Measurements from ENCODE around the gene ROMO1.
"Not testable (repeated sequence)": the region's sequence is repeated elsewhere in the genome, so short reads cannot be mapped to it uniquely, and the experiment has no call there.

Gene ROMO1

DNA sequence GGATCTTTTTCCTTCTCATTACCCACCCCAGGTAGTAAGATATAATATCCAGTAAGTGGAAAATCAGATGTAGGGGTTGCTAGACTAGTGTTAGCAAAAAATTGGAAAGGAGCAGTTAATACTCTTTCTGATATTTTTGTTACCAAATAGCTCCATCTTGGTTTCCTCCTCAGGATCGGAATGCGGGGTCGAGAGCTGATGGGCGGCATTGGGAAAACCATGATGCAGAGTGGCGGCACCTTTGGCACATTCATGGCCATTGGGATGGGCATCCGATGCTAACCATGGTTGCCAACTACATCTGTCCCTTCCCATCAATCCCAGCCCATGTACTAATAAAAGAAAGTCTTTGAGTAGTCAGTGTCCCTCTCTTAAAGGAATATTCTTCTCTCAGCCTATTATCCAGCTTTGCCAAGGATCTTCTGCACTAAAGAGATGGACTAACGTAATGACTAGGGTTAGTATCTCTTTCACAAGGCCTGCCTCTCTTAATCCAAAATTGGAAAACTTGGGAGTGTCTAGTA, 1.5 kb downstream of the ROMO1 start:
- DNase-seq (ENCODE audit: extremely low spot score), result no peak
- ChIA-PET CTCF (interaction anchor here (0.6 to 1.5 kb wide), 5 partner anchors 10 to 242 kb away, joined by 3 to 4 read pairs (median 3); no protein-coding TSS in a partner anchor), POLR2A (interaction anchor here (1.6 kb wide), 1 partner anchor 41 kb away, joined by 11 read pairs; the partner anchor contains the start of gene RBM39)
- no peak for TF ChIP-seq SUZ12 (IDR thresholded peaks at IDR 0.05)
- TF ChIP-seq BHLHE40 (IDR thresholded peaks at IDR 0.05; ENCODE audit: borderline replicate concordance), result no peak
- no peak for TF ChIP-seq CTBP1 (IDR thresholded peaks at IDR 0.05; ENCODE audit: borderline replicate concordance)
- no peak for TF ChIP-seq ELF4 (IDR thresholded peaks at IDR 0.05)
- TF ChIP-seq HDGF (IDR thresholded peaks at IDR 0.05; ENCODE audit: borderline replicate concordance), result no peak
- no peak for TF ChIP-seq TARDBP (IDR thresholded peaks at IDR 0.05)
- no peak for TF ChIP-seq ZNF384 (IDR thresholded peaks at IDR 0.05)
- TF ChIP-seq FOXM1 (IDR thresholded peaks at IDR 0.05; ENCODE audit: borderline replicate concordance), result no peak
- TF ChIP-seq FOXK2 (IDR thresholded peaks at IDR 0.05), result no peak
- TF ChIP-seq, protein P1, sequence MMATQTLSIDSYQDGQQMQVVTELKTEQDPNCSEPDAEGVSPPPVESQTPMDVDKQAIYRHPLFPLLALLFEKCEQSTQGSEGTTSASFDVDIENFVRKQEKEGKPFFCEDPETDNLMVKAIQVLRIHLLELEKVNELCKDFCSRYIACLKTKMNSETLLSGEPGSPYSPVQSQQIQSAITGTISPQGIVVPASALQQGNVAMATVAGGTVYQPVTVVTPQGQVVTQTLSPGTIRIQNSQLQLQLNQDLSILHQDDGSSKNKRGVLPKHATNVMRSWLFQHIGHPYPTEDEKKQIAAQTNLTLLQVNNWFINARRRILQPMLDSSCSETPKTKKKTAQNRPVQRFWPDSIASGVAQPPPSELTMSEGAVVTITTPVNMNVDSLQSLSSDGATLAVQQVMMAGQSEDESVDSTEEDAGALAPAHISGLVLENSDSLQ (IDR thresholded peaks at IDR 0.05), result no peak
- no peak for TF ChIP-seq FOXA1 (IDR thresholded peaks at IDR 0.05)
- TF ChIP-seq LEF1 (IDR thresholded peaks at IDR 0.05; ENCODE audit: borderline replicate concordance), result no peak
- no peak for TF ChIP-seq SP1 (IDR thresholded peaks at IDR 0.05)
- TF ChIP-seq L3MBTL2 (conservative IDR thresholded peaks at IDR 0.05), result no peak
- TF ChIP-seq ARNT (IDR thresholded peaks at IDR 0.05), result no peak

DNA sequence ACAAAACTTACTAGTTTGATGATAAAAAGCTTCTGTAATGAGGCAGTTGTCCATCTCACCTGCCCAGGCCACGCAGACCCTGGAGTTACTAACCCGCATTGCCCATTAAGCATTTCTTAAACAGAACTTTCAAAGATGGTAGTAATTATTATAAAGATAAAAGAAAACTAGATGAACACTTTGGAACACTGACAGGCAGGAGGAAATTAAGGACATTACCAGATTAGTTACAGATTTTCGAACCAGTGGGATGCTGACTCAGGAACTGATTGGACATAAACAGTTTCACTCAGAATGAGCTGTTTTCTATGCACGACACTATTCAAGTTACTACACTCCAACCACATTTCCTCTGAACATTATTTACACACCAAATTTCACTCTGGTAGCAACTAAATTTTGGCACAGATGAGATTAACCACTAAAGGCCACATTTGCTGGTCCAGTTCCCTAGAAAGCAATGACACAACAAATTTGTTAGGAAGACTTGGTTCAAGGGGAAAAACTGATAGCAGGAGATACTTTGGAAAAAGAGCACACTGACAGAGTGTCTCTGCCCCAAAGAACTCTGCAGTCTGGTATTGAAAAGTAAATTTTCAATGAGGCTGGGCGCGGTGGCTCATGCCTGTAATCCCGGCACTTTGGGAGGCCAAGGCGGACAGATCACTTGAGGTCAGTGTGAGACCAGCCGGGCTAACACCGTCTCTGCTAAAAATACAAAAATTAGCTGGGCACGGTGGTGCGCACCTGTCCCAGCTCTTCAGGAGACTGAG, 3.0 kb downstream of the ROMO1 start:
- POLR2A ChIA-PET, result interaction anchor here (1.0 kb wide), 1 partner anchor 40 kb away, joined by 6 read pairs; the partner anchor contains the start of gene RBM39
- CTCF ChIA-PET, result interaction anchor here (0.7 kb wide), 1 partner anchor 22 kb away, joined by 5 read pairs; no protein-coding TSS in a partner anchor

GRCh38 chr20:35702824-35703695, 3.9 kb downstream of the ROMO1 start:
- TF ChIP-seq ARNT (IDR thresholded peaks at IDR 0.05) (no peak), SP1 (IDR thresholded peaks at IDR 0.05) (no peak), L3MBTL2 (conservative IDR thresholded peaks at IDR 0.05) (no peak), FOXA1 (IDR thresholded peaks at IDR 0.05) (no peak)
- TF ChIP-seq, protein P1 (IDR thresholded peaks at IDR 0.05), result no peak
- CTCF ChIA-PET, result no interaction called here
- POLR2A ChIA-PET, result no interaction called here
- no peak for DNase-seq (ENCODE audit: extremely low spot score)

More for the DNA sequence above, 3.0 kb downstream of the ROMO1 start:
- DNase-seq (ENCODE audit: extremely low spot score), result no peak
- no peak for TF ChIP-seq TARDBP (IDR thresholded peaks at IDR 0.05)
- no peak for TF ChIP-seq FOXA1 (IDR thresholded peaks at IDR 0.05)

- CTCF ChIA-PET, result no interaction called here
- POLR2A ChIA-PET, result no interaction called here
- TF ChIP-seq FOXM1 (IDR thresholded peaks at IDR 0.05; ENCODE audit: borderline replicate concordance) (no peak), SUZ12 (IDR thresholded peaks at IDR 0.05) (no peak), SP1 (IDR thresholded peaks at IDR 0.05) (no peak), ARNT (IDR thresholded peaks at IDR 0.05) (no peak), NFRKB (IDR thresholded peaks at IDR 0.05) (no peak), CTBP1 (IDR thresholded peaks at IDR 0.05; ENCODE audit: borderline replicate concordance) (no peak), FOXA1 (IDR thresholded peaks at IDR 0.05) (no peak), TARDBP (IDR thresholded peaks at IDR 0.05) (no peak), FOXK2 (IDR thresholded peaks at IDR 0.05) (no peak), L3MBTL2 (conservative IDR thresholded peaks at IDR 0.05) (no peak), ZNF384 (IDR thresholded peaks at IDR 0.05) (no peak), ELF4 (IDR thresholded peaks at IDR 0.05) (no peak), HDGF (IDR thresholded peaks at IDR 0.05; ENCODE audit: borderline replicate concordance) (no peak)
- TF ChIP-seq, protein P1 (IDR thresholded peaks at IDR 0.05), result no peak
These were observed 5.5 kb downstream of the ROMO1 start for GRCh38 chr20:35704514-35705261.

DNA sequence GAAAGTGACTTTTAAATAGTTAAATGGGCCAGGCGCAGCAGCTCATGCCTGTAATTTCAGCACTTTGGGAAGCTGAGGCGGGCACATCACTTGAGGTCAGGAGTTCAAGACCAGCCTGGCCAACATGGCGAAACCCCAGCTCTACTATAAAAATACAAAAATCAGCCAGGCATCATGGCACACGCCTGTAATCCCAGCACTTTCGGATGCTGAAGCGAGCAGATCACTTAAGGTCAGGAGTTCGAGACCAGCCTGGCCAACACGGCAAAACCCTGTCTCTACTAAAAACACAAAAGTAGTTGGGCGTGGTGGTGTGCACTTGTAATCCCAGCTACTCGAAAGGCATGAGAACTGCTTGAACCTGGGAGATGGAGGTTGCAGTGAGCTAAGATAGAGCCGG, 6.7 kb downstream of the ROMO1 start:
- CTCF ChIA-PET, result not testable (repeated sequence)

More at GRCh38 chr20:35704514-35705261, 5.5 kb downstream of the ROMO1 start:
- DNase-seq (ENCODE audit: extremely low spot score), result no peak

DNA sequence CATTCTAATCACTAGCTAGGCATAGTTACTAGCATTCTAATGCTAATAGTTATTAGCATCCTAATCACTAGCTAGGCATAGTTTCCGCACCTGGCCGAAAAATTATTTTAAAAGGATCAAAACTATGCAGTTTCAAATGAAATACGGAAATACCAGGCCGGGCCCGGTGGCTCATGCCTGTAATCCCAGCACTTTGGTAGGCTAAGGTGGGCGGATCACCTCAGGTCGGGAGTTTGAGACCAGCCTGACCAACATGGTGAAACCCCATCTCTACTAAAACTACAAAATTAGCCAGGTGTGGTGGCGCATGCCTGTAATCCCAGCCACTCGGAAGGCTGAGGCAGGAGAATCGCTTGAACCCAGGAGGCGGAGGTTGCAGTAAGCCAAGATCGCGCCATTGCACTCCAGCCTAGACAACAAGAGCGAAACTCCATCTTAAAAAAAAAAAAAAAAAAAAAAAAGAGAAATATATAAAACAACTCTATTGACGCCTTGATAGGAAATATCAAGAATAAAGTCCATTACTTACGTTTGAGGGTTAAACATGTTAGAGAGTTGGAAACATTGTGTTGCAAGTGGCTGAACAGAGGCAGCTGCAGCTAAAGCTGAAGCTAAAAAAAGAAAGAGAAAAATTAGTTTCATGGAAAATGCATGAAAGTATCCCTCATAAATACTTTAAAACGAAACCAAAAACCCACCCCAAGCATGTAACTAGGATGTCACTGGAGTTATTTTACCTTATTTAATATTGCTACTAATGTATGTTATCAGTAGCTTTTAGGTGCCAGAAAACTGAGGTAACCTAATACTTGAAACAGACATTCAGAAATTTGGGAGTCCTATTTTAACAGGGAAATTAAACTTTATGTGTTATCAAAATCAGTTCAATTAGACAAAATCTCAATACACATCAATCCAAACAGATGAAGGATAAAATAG, 7.7 kb downstream of the ROMO1 start:
- POLR2A ChIA-PET, result interaction anchor here (1.2 kb wide), 1 partner anchor 13 kb away, joined by 3 read pairs; no protein-coding TSS in a partner anchor
- DNase-seq (ENCODE audit: extremely low spot score); CTCF ChIA-PET: not testable (repeated sequence)

More for the DNA sequence above, 6.7 kb downstream of the ROMO1 start:
- DNase-seq (ENCODE audit: extremely low spot score); POLR2A ChIA-PET: not testable (repeated sequence)
